ENCODE results near the gene KLHL11.

Gene KLHL11

DNA sequence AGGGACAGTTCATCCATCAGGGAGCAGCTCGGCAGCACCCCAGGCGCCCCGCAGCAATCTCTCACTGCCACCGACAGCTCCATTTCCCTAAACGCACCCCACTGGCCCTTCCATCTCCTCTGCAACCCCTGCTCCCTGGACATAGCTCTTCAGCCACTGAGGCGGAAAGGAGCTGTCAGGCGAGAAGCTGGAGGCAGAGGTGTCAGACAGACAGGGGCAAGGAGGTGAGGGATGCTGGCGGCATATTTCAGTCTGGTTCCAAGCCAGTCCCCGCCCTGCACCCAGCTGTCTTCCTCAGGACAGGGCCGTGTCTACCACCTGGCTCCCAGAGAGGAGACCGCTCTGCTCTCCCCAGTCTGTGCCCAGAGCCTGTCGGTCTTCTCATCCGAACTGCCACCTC, 43.9 kb upstream of the KLHL11 start:
- H3K4me3 ChIP-seq (ENCODE audit: low read depth, low read length) = no peak overlapping the region
- no peak for DNase-seq (ENCODE audit: low read depth)
- TF ChIP-seq, protein P1, sequence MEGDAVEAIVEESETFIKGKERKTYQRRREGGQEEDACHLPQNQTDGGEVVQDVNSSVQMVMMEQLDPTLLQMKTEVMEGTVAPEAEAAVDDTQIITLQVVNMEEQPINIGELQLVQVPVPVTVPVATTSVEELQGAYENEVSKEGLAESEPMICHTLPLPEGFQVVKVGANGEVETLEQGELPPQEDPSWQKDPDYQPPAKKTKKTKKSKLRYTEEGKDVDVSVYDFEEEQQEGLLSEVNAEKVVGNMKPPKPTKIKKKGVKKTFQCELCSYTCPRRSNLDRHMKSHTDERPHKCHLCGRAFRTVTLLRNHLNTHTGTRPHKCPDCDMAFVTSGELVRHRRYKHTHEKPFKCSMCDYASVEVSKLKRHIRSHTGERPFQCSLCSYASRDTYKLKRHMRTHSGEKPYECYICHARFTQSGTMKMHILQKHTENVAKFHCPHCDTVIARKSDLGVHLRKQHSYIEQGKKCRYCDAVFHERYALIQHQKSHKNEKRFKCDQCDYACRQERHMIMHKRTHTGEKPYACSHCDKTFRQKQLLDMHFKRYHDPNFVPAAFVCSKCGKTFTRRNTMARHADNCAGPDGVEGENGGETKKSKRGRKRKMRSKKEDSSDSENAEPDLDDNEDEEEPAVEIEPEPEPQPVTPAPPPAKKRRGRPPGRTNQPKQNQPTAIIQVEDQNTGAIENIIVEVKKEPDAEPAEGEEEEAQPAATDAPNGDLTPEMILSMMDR (IDR thresholded peaks at IDR 0.05; ENCODE audit: low read depth, low read length, missing control alignments) = no peak

DNA sequence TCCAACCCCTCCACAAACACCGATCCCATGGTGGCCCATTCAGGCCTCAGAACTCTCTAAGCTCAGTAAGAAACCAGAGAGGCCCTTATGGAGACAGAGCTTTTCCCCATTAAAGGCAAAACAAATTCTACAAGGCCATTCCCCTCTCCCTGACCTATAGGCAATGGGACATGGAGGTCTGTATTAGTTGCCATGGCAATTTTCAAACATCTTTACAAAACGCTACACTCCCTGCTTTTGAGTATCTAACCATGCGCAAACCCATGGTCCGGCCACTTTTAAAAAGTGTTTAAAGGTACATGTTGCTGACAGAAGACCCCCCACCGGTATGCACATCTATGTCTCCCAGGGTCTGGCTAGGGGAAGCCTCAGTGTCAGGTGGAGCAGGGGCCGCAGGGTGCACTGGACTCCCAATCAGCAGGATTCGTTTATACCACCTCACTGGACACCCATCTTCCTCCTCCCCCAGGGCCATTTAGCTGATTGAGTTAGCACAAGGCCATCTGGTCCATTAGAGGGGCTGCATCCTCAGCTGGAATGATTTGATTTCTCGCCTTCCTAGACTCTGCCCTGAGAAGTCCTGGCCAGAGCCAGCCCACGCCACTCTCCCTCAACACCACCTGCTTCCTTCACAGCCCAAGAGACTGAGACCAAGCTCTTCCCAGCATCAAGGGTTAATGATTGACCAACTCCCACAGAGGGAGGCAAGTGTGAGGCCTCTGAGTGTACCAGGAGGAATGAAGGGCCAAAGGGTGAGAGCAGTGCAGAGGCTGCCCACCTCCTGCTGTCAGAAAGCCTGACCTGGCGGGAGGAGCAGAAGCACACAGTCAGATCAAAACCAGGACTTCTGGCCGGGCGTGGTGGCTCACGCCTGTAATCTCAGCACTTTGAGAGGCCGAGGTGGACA, 42.7 kb upstream of the KLHL11 start:
- TF ChIP-seq, protein P1 (IDR thresholded peaks at IDR 0.05; ENCODE audit: low read depth, low read length, missing control alignments) = no peak
- H3K4me3 ChIP-seq (ENCODE audit: low read depth, low read length) = no peak overlapping the region
- DNase-seq (ENCODE audit: low read depth) = no peak

DNA sequence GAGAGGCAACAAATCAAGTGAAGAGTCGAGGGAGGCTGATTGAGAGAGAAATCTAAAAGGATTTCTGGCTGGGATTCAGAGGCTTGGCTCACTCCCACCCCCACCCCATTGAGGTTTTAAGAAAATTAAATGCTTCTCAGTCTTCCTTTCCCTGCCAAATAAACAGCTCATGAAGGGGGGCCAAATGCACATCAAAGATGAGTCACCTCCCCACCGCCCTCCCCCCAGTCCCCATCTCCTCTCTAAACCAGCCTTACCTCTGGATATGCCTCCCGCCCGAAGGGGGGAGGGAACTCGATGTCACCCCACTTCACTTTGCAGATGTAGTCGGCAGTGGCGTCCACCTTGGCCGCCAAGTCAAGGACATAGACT, 41.9 kb upstream of the KLHL11 start:
- TF ChIP-seq, protein P1 (IDR thresholded peaks at IDR 0.05; ENCODE audit: low read depth, low read length, missing control alignments) = no peak
- no peak for DNase-seq (ENCODE audit: low read depth)
- no peak overlapping the region for H3K4me3 ChIP-seq (ENCODE audit: low read depth, low read length)

DNA sequence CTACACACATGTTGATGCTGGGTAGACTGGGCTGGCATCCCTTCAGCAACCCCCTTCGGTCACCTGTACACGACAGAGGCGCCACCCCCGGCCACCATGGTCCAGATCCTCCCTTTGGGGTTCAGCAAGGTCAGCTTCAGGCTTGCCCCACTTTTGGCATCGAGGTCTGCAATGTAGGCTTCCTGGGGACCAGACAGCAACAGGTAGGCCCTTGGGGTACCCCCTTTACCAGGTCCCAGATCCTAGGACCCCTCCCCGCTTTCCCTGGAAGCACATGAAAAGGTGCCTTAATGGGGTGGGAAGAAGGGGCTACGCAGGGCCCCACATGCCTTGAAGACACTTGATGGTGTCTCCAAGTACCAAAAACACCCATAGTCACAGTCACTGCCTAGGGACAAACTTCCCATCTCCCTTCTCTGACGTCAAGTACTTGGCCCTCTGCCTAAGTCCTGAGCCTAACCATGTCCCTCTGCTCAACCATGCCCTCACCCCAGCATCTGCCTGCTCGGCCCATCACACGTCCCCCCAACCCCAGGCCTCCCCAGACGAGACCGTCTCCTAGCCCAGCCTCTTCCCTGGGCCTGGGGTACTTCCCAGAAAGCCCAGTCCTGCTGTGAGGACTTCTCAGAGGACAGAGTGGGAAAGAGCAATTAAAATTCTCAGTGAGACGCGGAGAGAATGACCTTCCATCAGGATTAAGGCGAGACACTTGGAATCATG, 41.4 kb upstream of the KLHL11 start:
- DNase-seq (ENCODE audit: low read depth) = no peak
- H3K4me3 ChIP-seq (ENCODE audit: low read depth, low read length) = no peak overlapping the region
- TF ChIP-seq, protein P1 (IDR thresholded peaks at IDR 0.05; ENCODE audit: low read depth, low read length, missing control alignments) = no peak

DNA sequence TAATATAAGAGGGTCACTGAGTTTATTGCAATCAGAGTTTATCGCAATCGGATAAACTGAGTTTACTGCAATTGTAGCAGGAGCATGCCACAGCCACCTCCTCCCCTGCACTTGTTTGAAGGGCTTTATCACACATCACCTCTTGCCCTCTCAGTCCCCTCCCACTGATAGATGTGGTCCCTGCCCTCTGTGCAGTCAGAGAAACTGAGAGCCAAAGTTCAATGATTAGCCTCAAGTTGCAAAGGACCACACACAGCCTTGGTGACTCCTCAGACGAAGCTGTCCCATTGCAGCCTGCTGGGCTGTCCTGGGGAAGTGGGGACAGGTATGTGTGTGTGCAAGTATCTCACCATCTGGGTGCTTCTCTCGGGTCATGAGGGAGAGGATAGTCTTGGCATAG, 39.9 kb upstream of the KLHL11 start:
- DNase-seq (ENCODE audit: low read depth) = no peak
- no peak overlapping the region for H3K4me3 ChIP-seq (ENCODE audit: low read depth, low read length)
- TF ChIP-seq, protein P1 (IDR thresholded peaks at IDR 0.05; ENCODE audit: low read depth, low read length, missing control alignments) = no peak

DNA sequence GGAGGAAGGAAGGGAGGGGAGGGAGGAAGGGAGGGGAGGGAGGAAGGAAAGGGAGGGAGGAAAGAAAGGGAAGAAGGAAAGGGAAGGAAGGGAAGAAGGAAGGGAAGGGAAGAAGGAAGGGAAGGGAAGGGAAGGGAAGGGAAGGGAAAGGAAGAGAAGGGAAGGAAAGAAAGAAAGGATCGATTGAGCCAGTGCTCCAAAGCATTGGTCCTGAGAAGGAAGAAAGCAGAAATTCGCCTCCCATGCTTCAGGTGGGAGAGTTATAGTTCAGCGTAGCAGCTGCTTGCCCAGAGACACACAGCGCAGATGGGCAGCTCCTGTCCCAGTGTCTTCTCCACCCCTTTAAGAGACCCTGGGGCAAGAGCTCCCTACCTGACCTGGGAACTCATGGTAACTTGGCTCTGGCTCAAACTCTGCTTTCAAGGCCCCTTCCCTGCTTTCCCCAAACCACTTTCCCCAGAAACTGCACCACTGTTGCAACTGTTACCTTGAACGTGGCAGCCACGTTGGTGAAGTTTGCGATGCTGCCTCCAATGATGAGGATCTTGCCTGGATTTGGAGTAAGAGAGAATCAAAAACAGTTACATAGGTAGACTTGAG, 39.1 kb upstream of the KLHL11 start:
- TF ChIP-seq, protein P1 (IDR thresholded peaks at IDR 0.05; ENCODE audit: low read depth, low read length, missing control alignments) = no peak
- no peak overlapping the region for H3K4me3 ChIP-seq (ENCODE audit: low read depth, low read length)
- DNase-seq (ENCODE audit: low read depth) = no peak
